K562 (cell line): ENCODE data around the gene SSU72. TPM values are rescaled to one million over a fixed set of nuclear protein-coding genes. Genes with fewer than 3 reads are reported as not detected.

Source experiments
- ATAC-seq: fragments of 200-7000 bp; cut with Tn5 transposase; 3 replicates; pipeline ENCODE4 v1.9.1; 2020; ENCODE audit warnings: moderate library complexity
- BruUV-seq: library from RNA; stranded (reverse); fragments of 400-500 nt; replicated peaks from 2 replicates; lab custom pipeline; 2021; lab: Mats Ljungman, UMichigan
- CTCF ChIA-PET: fragments of 300-600 bp; formaldehyde crosslinking; extraction: SDS; loops from one replicate; lab custom pipeline; 2021; ENCODE audit warnings: low intra/inter-chr PET ratio; lab: Yijun Ruan, JAX
- POLR2A ChIA-PET: fragments of 300-600, 350-650 bp; sonication (Branson Sonifier 250); formaldehyde crosslinking; extraction: SDS; loops from one replicate; lab custom pipeline; 2021; ENCODE audit warnings: antibody characterized with exemption, inconsistent platforms; lab: Yijun Ruan, JAX
- DNase-seq, 4 experiments: peaks; one replicate each; pipeline versions ENCODE4 v3.0.0 to v3.0.0-alpha.2; 2011 to 2018; ENCODE audit warnings: low spot score in 3 of 4, mixed read lengths in 3 of 4; ENCODE audit errors: extremely low read depth in 1 of 4
- FAIRE-seq: peaks from 2 replicates; lab custom pipeline; 2011; peaks lifted over from hg19 to GRCh38; lab: Jason Lieb, UNC
- H2AFZ ChIP-seq: 2 replicates; pipeline ENCODE4 v1.6.0; 2011; ENCODE audit warnings: low read depth, low read length, control low read depth, inconsistent platforms
- H3K27ac ChIP-seq: fragments of 200-600 bp; 3 replicates; pipeline ENCODE4 v1.8.0; 2011; ENCODE audit warnings: low read depth, mild to moderate bottlenecking, control low read depth, inconsistent platforms, low read length, moderate library complexity, mixed read lengths; ENCODE audit errors: extremely low read depth
- H3K27me3 ChIP-seq, 2 experiments: fragments of 300-600 bp in 1 of 2; 2 replicates in 1 of 2; 3 replicates in 1 of 2; pipeline versions ENCODE4 v1.6.0 to v1.8.0; 2011; ENCODE audit warnings: inconsistent platforms in 2 of 2, low read length in 2 of 2, mild to moderate bottlenecking in 1 of 2, mixed read lengths in 1 of 2, moderate library complexity in 1 of 2; ENCODE audit not compliant: control insufficient read depth in 2 of 2, insufficient read depth in 2 of 2
- H3K36me3 ChIP-seq: fragments of 300-600 bp; 3 replicates; pipeline ENCODE4 v1.8.0; 2011; ENCODE audit warnings: mild to moderate bottlenecking, low read length, inconsistent platforms; ENCODE audit not compliant: control insufficient read depth, insufficient read depth
- H3K4me1 ChIP-seq, 2 experiments: fragments of 200-600 bp in 1 of 2; replicated peaks in 1 of 2; 2 replicates in 1 of 2; 3 replicates in 1 of 2; pipeline versions ENCODE4 v1.5.1 to v1.8.0; 2011; ENCODE audit warnings: inconsistent platforms in 2 of 2, low read length in 2 of 2, mild to moderate bottlenecking in 1 of 2, mixed read lengths in 1 of 2, moderate library complexity in 1 of 2; ENCODE audit not compliant: control insufficient read depth in 2 of 2, insufficient read depth in 2 of 2
- H3K4me2 ChIP-seq: 2 replicates; pipeline ENCODE4 v1.6.1; 2011; ENCODE audit warnings: low read length, control low read depth, inconsistent platforms, mixed read lengths; ENCODE audit not compliant: insufficient read depth
- H3K4me3 ChIP-seq: fragments of 200-600 bp; sonication (generic), shearing (Covaris generic); 2 replicates; pipeline ENCODE4 v1.5.1; 2016; ENCODE audit warnings: control low read depth, inconsistent platforms
- H3K79me2 ChIP-seq: fragments of 200-600 bp; 3 replicates; pipeline ENCODE4 v1.8.0; 2011; ENCODE audit warnings: low read length, inconsistent platforms; ENCODE audit not compliant: control insufficient read depth, insufficient read depth
- H3K9ac ChIP-seq, 2 experiments: 2 replicates each; pipeline versions ENCODE4 v1.6.0 to v1.6.1; 2011; ENCODE audit warnings: low read depth in 2 of 2, low read length in 2 of 2, control low read depth in 1 of 2, inconsistent platforms in 1 of 2, mild to moderate bottlenecking in 1 of 2, mixed read lengths in 1 of 2; ENCODE audit not compliant: insufficient read depth in 1 of 2
- H3K9me1 ChIP-seq: one replicate; pipeline ENCODE4 v1.6.0; 2011; ENCODE audit warnings: inconsistent platforms, mild to moderate bottlenecking, low read length, moderate library complexity; ENCODE audit not compliant: control insufficient read depth, insufficient read depth
- H3K9me3 ChIP-seq: replicated peaks from 2 replicates; pipeline ENCODE4 v1.5.1; 2011; ENCODE audit warnings: low read depth, low read length, inconsistent platforms; ENCODE audit not compliant: control insufficient read depth, insufficient read depth
- H4K20me1 ChIP-seq: replicated peaks from 2 replicates; pipeline ENCODE4 v1.6.1; 2011; ENCODE audit warnings: low read length, inconsistent platforms, mixed read lengths; ENCODE audit not compliant: control insufficient read depth, insufficient read depth
- ATF6 ChIP-seq: sonication (generic); formaldehyde crosslinking; IDR thresholded peaks from 2 replicates; pipeline ENCODE4 v1.4.0; 2020; ENCODE audit warnings: mild to moderate bottlenecking, missing genetic modification reagents
- ZNF778 ChIP-seq: fragments of 450-650 bp; formaldehyde crosslinking; IDR thresholded peaks from 2 replicates; pipeline ENCODE4 v1.4.0; 2020; ENCODE audit warnings: mild to moderate bottlenecking, moderate library complexity
- WGBS: fragments of 100-300 bp; shearing (Covaris generic); methylation state at CpG from one replicate; pipeline ENCODE4 v1.1.6; 2016; ENCODE audit warnings: low coverage, mixed read lengths; ENCODE audit not compliant: insufficient coverage; ENCODE audit errors: missing lambda C conversion rate; 5-methylcytosine and 5-hydroxymethylcytosine counted together
- in situ Hi-C: fragments of 300-500 bp; cut with MboI; formaldehyde crosslinking; loops from 4 replicates; pipeline ENCODE4 v1.15.0; 2018; ENCODE audit warnings: inconsistent platforms, mixed read lengths
- intact Hi-C: fragments of 100-400 bp; cut with micrococcal nuclease; formaldehyde crosslinking; loops from 2 replicates; pipeline ENCODE4 v1.14.2; 2022
- polyA plus RNA-seq, 8 experiments: library from polyadenylated mRNA; depleted of rRNA in 4 of 8; stranded (reverse) in 5 of 8; unstranded in 3 of 8; fragments of >200 nt; fragmentation: Nextera tagmentation in 2 of 8; fragmentation: Illumina TruSeq in 1 of 8; extraction: Ambion mirVana in 2 of 8; extraction: Trizol in 1 of 8; gene quantifications; 2 replicates each; pipeline versions ENCODE4 v1.2.1 to v1.2.3, GENCODE V29; 2011 to 2014; ENCODE audit warnings: inconsistent platforms in 1 of 8, missing spikeins in 1 of 8
- total RNA-seq, 7 experiments: library from RNA; depleted of rRNA in 6 of 7; stranded (reverse); fragments of >200 nt in 6 of 7; fragmentation: Illumina TruSeq in 2 of 7; extraction: Trizol in 2 of 7; gene quantifications; 2 replicates each; pipeline versions ENCODE4 v1.2.1 to v1.2.3, GENCODE V29; 2011 to 2021; ENCODE audit warnings: low replicate concordance in 1 of 7

Gene SSU72
- total and polyA plus RNA-seq, 9 of the 15 experiments (the other 6 are each of a cell fraction or from before 2014, with no cell fraction given) = 70.8 to 201 (median 94.6) TPM

DNA sequence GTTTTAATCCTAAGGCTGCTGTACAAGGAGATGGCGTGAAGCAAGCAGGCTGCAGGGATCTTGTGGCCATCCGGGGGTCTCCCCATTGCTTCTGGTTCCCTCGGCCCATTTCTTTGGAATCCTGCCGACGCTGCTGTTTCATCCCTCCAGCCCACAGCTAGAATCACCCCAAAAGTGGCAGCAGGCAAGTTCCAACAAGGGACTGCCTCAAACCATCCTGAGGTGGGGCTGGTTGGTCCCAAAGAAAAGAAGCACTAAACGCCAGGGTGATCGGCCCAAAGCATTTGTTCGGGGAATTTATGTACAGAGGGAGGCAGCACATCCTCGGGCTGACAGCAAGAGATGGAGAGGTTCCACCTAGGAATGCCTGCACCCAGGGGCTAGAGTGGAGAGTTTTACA lies 36.1 kb upstream of the SSU72 start:
- Histone ChIP-seq H3K36me3 (no peaks in the 10 kb centered on the region), H3K4me1 (peaks cover 13 to 48% of the 10 kb centered on the region in 2 experiments; a peak in 4 of 5 replicates), H2AFZ (no peak overlapping the region), H3K4me3 (no peak overlapping the region), H3K79me2 (peaks cover 19% of the 10 kb centered on the region), H3K9me1 (no peaks in the 10 kb centered on the region), H3K9me3 (no peaks in the 10 kb centered on the region), H3K27me3 (no peaks in the 10 kb centered on the region; a peak in 1 of 5 replicates), H3K27ac (no peak overlapping the region), H3K4me2 (no peak overlapping the region), H4K20me1 (0 out of 2 replicates have a peak, but pooled peaks cover 6% of the 10 kb centered on the region), H3K9ac (no peak overlapping the region)
- FAIRE-seq (no peak), ATAC-seq (no peak), DNase-seq (no peak)
- ChIA-PET POLR2A (interaction anchor here (0.9 to 1.0 kb wide), 2 partner anchors 9 to 13 kb away, joined by 3 read pairs; no protein-coding TSS in a partner anchor), CTCF (no interaction called here)
- no TSS peak for BruUV-seq
- WGBS = 43% methylated on average over 9 of the region's 9 CpGs
- intact Hi-C loops = no loop called here
- TF ChIP-seq ZNF778 (CRISPR knock-in tag) (no peak), ATF6 (CRISPR knock-in tag) (no peak)
- in situ Hi-C loops = no loop called here
